HG03135 (cell line): ENCODE data around the gene STK11.
"Not testable (repeated sequence)": the region's sequence is repeated elsewhere in the genome, so short reads cannot be mapped to it uniquely, and the experiment has no call there.

ENCODE experiments used
- ATAC-seq: cut with Tn5 transposase; IDR thresholded peaks from one replicate; pipeline ENCODE4 v1.9.1; 2021; ENCODE audit warnings: mild to moderate bottlenecking, moderate library complexity; ENCODE audit not compliant: unreplicated experiment

STK11 gene

DNA sequence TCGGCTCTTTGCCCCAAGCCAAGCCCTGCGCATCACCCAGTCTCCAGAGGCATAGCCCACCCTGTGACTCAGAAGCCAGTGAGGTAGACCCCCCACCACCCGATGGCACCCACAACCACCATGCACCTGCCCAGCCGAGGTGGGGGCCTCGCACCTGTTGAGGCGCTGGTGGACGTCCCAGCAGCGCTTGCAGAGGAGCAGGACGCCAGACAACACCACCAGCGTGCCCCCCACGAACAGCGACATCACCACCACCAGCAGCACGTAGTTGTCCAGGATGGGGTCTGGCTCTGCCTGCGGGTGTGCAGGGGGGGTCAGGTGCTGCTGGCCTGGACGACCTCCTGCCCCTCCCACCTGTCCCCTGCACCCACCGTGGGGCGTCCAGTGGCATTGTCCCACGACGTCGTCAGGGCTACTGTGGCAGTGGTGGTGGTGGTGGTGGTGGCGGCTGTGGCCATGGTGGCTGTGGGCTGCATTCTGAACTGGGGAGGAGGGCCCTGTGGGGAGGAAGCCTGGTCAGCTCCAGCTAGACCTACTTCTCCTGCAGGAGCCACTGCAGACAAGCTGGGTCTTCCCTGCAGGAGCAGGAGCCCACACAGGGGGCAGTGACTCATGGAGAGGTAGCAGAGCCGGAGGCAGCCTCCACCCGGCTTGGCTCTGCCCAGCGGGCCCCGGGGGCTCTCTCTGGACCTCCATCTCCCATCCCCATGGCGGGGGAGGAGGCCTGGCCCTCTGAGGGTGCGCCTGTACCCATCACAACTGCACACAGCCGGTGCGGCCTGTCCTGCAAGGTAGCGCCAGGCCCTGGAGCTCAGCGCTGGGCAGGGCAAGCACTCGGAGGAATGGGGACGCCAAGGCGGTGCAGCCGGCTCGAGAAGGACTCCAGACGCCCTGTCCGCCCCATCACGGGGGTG lies 30.3 kb downstream of the STK11 start:
- no peak for ATAC-seq

DNA sequence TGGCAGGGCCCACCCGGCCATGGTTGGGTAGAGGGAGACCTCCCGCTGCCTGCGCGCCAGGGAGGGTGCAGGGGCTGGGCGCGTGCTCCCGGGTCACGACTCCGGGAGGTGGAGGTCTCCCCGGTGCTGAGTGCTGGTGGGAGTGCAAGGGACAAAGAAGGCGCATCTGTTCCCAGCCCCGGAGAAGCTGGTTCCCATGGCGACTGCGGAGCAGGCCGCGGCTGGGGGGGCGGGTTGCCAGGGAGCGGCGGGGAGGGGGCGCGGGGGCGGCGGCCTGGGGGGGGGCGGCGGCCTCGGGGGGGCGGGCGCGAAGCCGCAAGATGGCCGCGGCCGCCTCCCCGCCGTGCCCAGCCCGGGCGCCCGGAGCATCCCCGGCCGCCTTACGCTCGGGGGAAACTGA lies 31.0 kb downstream of the STK11 start:
- ATAC-seq: no peak

DNA sequence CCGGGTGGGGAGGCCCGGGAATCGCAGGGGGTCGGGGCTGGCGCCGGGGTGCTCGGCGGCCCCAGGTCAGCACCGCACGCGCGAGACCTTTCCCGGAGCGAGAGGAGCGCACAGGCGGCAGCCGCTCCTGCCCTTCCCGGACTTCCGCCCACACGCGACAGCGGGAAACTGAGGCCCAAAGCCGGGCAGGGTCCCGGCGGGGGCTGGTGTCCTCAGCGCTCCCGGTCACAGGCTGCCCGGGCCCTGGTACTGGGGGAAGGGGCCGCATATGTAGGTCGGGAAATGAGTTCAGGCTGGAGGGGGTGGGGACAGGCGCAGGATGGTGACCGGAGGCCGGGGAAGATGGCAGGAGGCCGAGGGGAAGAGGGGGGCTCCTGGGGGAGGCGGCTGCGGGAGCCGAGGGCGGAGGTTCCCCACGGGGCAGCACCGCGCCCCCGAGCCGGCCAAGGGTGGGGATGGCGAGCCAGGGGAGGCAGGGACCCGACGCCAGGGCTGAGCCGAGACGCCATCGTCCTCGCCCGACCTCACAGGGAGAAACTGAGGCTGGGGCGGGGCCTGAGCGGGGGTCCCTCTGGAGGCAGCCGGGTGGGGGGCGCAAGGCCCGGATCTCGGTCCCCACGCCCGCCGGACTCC lies 31.6 kb downstream of the STK11 start:
- ATAC-seq: no peak

DNA sequence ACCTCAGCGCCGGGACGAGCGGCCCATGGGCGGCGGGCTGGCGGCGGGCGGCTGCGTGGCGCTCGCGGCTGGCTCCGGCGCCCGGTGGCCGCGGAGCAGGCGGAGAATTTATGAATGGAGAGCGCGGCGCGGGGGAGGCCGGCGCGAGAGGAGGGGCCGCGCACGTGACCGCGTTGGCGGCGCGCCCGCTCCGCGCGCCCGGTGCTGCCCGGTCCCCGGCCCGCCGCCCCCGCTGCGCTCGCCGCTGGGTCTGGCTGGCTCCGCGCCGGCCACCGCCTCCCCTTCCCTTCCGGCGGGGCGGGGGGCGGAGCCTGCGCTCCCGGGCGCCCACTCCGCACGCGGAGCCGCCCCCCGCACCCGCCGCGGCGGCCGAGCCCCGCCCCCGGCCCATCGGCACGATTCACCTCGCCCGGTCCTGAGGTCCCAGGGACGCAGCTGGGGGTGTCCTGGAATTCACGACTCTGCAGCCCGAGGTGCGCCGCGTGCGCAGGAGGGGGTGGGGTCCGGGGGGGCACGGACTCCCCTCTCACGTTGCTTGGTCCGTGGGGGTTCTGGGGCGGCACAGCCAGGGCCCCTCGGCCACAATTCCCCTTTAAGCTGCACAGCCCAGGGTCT lies 32.3 kb downstream of the STK11 start, which contains the start of gene CBARP:
CBARP (minus strand) TSS at position 252 of the 615 bp plus-strand sequence. CDS start 1,905 bp downstream, outside the sequence.
- no peak for ATAC-seq

DNA sequence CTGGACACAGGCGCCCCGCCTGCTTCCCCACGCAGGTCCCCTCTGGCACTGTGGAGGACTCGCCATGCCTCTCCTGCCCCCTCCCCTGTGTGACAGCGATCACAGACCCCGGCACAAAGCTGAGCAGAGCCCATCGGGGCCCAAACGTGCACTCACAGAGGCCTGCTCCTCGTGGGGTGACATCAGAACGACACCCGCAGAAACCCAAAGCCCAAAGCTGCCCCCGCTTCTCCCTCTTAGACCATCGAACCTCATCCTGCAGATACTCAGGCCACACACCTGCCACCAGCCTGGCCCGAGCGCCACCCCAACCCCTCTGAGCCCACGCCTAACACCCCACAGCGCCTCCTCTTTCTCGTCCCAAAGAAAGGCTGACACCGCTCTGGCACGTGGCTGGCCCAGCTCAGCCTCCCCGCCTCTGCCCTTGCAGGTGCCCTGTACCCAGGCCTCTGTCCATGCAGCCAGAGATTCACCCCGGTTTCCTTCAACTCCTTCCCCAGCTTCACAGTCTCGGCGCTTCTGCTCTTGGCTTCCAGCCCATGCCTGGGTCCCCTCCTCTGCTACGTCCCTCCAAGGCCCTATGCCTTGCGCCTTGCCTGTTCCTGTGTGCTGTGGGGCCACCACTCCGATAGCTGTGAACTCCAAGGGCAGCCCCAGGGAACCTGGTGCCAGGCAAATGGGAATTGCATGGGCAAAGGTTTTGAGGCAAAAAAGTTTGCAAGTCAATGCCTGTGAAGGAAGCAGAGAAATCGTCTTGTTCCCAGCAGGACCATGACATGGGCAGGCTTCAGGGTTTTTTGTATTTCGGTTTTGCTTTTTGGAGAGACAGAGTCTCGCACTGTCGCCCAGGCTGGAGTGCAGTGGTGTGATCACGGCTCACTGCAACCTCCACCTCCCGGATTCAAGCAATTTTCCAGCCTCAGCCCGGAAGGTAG lies 33.1 kb downstream of the STK11 start:
- no peak for ATAC-seq

DNA sequence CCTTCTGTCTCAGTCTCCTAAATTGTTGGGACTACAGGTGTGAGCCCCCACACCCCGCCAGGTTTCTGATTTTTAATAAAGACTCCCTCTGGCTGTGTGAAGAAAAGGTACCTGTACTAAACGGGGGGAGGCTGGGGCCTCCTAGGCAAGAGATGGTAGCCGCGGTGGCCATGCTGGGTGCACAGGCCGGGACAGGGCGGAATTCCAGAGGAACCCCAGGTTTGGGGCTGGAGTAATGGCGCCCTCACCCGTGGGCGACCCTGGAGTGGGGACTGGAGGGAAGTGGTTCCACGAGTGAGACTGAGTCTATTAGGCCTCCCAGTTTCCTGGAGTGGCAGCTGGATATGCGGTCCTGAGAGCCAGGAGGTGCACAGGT lies 33.8 kb downstream of the STK11 start:
- ATAC-seq: no peak

DNA sequence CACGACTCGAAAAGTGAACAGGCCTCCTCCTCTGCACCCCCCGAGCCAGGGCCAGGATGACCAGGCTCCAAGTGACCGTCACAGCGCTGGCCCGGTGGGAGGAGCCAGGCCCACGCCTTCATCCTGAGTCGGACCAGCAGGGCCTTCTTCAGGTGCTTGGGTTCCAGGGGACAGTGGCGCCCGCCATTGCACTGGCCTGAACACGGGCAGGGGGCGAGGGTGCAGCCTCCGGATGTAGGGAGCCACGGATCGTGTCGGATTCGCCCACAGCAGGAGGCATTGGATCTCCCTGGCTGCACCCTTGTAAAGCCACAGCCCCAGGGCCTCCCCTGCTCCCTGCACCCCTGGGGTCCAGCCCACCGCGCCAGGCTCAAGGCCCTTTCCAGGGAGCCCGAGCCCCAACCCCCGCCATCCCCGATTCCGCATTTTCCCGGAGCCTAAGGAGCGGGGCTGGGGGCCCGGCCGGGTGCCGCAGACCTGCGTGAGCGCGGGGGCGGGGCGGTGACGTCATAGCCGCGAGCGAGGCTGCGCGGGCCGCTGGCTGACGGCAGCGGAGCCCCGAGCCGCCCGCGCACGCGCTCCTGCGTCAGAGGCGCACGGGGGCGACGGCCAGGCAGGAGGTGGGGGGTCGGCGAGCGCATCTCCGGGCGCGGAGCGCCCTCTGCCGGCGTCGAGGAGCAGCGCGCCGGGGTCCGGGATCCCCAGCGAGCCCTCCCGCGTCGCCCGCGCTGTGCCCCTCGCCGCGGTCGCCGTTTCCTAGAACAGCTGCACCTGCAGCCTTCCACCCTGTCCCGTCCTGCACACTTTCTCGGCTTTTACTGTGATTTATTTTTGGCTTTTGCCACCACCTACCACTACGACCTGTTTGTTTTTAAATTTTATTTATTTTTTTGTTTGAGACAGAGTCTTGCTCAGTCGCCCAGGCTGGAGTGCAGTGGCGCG lies 34.5 kb downstream of the STK11 start:
- peak; percentile 25 for ATAC-seq

DNA sequence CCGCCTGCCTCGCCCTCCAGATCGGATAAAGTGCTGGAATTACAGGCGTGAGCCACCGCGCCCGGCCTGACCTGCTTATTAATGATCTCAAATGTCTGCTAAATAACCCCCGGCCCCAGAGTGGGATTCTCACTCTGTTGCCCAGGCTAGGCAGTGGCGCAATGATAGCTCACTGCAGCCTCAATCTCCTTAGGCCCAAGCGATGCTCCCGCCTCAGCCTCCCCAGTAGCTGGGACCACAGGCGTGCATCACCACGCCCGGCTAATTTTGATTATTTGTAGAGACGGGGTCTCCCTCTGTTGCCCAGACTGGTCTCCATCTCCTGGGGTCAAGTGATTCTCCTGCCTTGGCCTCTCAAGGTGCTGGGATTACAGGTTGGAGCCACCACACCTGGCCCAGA lies 35.3 kb downstream of the STK11 start:
- ATAC-seq: no peak

DNA sequence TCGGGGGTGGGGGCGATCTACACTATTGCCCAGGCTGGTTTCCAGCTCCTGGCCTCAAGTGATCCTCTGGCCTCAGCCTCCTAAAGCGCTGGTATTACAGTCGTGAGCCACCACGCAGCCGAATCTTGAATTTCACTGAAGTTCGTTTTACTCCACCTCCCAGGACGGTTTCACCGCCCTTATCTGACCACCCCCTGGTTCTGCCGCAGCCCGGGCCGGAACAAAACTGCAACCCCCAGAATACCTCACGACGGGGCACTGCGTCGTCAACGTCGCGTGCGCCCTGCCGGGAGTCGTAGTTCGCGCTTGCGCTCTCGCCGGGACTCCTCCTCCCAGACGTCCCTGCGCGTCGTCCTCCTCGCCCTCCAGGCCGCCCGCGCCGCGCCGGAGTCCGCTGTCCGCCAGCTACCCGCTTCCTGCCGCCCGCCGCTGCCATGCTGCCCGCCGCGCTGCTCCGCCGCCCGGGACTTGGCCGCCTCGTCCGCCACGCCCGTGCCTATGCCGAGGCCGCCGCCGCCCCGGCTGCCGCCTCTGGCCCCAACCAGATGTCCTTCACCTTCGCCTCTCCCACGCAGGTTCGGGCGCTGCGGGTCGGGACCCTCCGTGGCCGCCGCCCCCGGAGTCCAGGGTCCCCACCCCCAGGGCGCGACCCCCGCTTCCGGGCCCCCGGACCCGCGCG lies 36.0 kb downstream of the STK11 start, which contains the start of gene ATP5F1D:
ATP5F1D (plus strand) TSS at position 335 of the 679 bp plus-strand sequence; CDS start at position 435, 100 bp downstream.
- peak; percentile 49 for ATAC-seq

DNA sequence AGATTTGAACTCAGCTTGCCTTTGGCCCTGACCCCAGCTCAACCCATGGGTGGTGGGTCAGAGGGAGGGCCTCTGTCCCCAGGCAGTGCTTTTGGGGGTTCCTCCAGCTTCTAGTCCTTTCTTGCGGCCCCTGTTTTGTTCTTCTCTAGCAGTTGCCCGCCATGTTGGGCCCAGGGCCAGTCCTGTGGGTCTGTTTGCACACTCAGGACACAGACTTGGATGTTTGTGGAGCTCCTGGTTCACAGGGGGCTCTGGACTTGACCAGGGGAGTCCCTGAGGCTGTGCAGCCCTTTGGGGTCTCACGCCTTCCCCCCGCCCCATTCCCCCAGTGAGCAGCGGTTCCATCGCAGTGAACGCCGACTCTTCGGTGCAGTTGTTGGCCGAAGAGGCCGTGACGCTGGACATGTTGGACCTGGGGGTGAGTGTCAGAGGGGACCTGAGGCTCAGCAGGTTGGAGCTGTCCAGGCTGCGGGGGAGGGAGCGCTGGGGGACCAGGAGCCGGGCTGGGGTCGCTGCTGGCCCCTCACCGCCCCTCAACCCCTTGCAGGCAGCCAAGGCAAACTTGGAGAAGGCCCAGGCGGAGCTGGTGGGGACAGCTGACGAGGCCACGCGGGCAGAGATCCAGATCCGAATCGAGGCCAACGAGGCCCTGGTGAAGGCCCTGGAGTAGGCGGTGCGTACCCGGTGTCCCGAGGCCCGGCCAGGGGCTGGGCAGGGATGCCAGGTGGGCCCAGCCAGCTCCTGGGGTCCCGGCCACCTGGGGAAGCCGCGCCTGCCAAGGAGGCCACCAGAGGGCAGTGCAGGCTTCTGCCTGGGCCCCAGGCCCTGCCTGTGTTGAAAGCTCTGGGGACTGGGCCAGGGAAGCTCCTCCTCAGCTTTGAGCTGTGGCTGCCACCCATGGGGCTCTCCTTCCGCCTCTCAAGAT lies 38.5 kb downstream of the STK11 start:
- no peak for ATAC-seq

DNA sequence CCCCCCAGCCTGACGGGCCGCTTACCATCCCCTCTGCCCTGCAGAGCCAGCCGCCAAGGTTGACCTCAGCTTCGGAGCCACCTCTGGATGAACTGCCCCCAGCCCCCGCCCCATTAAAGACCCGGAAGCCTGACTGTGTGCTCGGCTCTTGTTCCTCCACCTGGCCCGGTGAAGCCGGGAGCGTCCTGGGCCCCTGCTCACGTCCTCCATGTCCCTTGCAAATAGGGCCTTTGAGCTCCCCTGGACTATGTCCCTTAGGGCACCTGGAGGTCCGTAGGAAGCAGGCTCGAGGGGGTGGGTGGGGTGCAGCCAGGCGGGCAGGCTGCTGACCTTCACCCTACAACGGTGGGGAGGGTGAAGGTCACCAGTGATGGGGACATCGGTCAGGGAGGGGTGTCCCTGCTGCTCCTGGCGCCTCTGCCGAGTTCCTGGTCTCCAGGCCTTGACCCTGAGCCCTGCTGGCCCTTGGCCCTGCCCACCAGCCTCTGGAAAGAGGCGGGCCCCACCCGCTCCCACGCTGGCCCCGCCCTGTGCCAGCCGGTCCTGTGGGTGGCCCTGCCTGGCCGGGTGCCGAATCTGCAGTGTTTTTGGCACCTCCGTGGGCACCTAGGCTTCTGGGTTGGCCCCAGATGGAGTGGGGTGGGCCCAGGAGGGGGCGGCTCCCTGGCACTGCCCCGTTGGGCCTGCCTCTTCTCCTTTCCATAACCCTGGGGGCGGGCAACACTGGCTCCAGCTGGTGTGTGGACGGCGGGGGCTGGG lies 39.3 kb downstream of the STK11 start:
- ATAC-seq: no peak

DNA sequence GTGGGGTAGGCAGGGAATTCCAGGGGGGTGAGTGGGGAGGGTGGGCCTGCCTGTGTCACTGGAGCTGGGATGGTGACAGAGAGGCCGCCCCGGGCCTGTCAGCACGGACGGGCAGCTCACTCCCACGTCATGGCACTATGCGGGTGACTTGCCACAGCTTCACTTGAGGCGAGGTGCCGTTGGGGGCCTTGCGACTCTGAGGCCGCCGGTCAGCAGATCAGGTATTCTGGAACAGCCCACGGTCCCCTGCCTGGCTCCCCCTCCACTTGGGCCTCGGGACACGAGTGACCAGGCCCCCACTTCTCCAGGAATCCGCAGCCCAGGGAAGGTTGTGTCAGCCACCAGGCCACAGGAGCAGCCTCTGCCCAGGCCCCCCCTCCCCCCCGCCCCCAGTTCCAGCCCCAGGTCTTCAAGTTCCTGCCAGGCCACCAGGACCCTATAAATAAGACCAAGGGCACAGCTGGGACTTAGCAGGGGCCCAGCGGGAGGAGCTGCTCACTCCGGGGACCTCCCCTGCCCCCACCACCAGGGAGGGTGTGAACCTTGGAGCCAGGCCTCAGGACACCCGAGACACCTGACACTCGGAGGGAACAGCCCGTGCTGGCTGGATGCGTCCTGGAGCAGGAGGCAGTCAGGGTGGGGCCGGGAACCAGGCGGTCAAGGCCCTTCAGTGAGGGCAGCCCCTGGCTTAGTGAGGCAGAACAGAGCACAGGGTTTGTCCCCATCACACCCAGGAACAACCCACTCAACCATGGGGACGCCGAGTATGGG lies 40.1 kb downstream of the STK11 start:
- no peak for ATAC-seq

DNA sequence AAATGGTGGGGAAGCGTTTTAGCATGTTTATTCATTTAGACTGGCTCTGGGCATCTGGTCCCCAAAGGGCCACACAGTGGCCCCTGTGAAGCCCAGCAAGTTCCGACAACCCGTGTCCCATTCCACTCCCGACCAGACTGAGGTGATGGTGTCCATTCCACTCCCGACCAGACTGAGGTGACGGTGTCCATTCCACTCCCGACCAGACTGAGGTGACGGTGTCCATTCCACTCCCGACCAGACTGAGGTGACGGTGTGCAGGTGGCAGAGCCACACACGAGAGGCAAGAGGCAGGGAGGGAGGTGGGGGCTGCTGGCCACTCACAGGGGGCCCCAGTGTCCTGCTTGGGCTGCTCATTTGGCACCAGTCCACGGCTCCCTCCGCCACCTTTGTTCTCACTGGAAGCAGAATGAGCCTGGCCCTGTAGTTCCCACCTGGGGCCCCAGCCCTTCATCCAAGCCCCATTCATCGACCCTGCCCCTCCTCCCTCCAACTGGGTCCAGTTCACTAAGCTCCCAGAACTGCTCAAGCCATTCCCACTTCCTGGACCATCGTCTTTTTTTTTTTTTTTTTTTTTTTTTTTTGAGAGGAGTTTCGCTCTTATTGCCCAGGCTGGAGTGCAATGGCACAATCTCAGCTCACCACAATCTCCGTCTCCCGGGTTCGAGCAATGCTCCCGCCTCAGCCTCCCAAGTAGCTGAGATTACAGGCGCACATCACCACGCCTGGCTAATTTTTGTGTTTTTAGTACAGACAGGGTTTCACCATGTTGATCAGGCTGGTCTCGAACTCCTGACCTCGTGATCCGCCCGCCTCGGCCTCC lies 40.9 kb downstream of the STK11 start:
- not testable (repeated sequence) for ATAC-seq

DNA sequence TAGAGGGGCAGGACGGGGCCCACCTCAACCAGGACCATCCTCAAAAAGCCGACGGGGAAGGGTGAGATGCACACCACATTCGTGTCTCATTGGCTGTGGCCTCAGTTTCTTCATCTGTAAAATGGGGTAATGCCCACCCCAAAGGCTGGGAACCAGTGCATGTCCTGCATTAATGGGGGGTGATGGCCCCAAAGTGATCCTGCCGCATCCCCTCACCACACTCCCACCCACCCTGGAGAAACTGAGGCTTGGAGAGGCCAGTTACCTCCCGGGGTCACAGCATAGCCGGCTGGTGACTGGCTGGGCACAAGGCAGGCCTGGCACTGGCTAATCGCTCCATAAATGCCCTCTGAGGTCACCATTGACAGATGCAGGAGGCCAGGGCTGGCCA lies 42.2 kb downstream of the STK11 start:
- ATAC-seq: no peak

DNA sequence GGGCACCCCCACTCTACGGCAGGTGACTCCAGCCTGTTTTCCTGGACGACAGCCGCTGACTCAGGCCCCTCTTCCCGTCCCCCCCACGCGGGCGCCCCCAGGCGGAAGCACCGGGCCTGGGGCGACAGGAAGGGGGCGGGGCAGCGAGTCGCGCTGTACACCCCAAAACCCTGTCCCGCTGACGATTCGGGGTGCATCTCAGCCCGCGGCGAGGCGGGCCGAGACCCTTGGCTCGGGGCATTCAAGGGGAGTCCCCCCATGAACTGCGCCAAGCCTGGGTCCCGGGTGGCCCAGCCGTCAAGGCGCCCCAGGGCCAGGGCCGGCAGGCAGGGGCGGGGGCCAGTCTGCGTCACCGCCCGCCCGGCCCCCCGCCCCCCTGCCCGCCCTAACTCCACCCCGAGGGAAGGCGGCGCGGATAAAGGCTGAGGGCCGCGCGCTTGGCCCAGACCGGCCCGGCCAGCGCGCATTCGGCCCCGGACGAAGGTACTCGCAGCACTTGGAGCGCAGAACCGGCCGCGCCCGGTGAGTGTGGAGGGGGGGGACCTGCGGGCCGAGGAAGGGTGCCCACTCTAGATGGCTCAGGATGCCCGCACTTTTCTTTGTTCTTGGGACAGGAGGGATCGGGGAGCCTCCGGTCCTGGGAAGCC lies 42.7 kb downstream of the STK11 start, which contains the start of gene MIDN:
MIDN (plus strand) TSS at position 445 of the 647 bp plus-strand sequence. CDS start 1,714 bp downstream, outside the sequence.
- peak; percentile 10 for ATAC-seq
